H9 (cell line): ENCODE results near the gene LDLR. TPM values are rescaled to one million over a fixed set of nuclear protein-coding genes. Genes with fewer than 3 reads are reported as not detected.
A peak's percentile ranks its signal among the peaks of the same experiment; 100 is the strongest.

Experiments
- DNase-seq: peaks from one replicate; pipeline ENCODE4 v3.0.0-alpha.2; 2017
- H2AFZ ChIP-seq: one replicate; pipeline ENCODE4 v1.6.1; 2013; ENCODE audit warnings: mild to moderate bottlenecking, low read length, control low read depth, moderate library complexity
- H2AK5ac ChIP-seq: 2 replicates; pipeline ENCODE4 v1.6.1; 2013; ENCODE audit warnings: low read length, control low read depth, mixed read lengths; ENCODE audit not compliant: insufficient read length
- H2BK120ac ChIP-seq: one replicate; pipeline ENCODE4 v1.6.1; 2013; ENCODE audit warnings: low read depth, mild to moderate bottlenecking, low read length, control low read depth, inconsistent platforms; ENCODE audit not compliant: poor library complexity, severe bottlenecking
- H2BK12ac ChIP-seq: 2 replicates; pipeline ENCODE4 v1.6.1; 2013; ENCODE audit warnings: low read length, control low read depth, mixed read lengths, low read depth; ENCODE audit not compliant: insufficient read length
- H2BK15ac ChIP-seq: 2 replicates; pipeline ENCODE4 v1.6.1; 2013; ENCODE audit warnings: low read depth, low read length, control low read depth
- H2BK20ac ChIP-seq: one replicate; pipeline ENCODE4 v1.6.1; 2013; ENCODE audit warnings: low read depth, mild to moderate bottlenecking, low read length, control low read depth, inconsistent platforms; ENCODE audit not compliant: poor library complexity, severe bottlenecking
- H2BK5ac ChIP-seq: 2 replicates; pipeline ENCODE4 v1.6.1; 2013; ENCODE audit warnings: low read length, control low read depth, mixed read lengths; ENCODE audit not compliant: insufficient read length
- H3K14ac ChIP-seq: 2 replicates; pipeline ENCODE4 v1.6.1; 2013; ENCODE audit warnings: low read length, control low read depth; ENCODE audit not compliant: insufficient read depth
- H3K18ac ChIP-seq: 2 replicates; pipeline ENCODE4 v1.6.1; 2013; ENCODE audit warnings: low read depth, mild to moderate bottlenecking, mixed read lengths, low read length, control low read depth; ENCODE audit not compliant: insufficient read length
- H3K23ac ChIP-seq: 2 replicates; pipeline ENCODE4 v1.6.1; 2013; ENCODE audit warnings: low read length, control low read depth, mixed read lengths, low read depth; ENCODE audit not compliant: insufficient read length
- H3K23me2 ChIP-seq: 2 replicates; pipeline ENCODE4 v1.6.1; 2013; ENCODE audit warnings: low read depth, mild to moderate bottlenecking, mixed read lengths, low read length, control low read depth; ENCODE audit not compliant: insufficient read length, poor library complexity, severe bottlenecking
- H3K27ac ChIP-seq: 2 replicates; pipeline ENCODE4 v1.5.1; 2013; ENCODE audit warnings: low read length, control low read depth, mixed read lengths, low read depth; ENCODE audit not compliant: insufficient read length
- H3K27me3 ChIP-seq: 2 replicates; pipeline ENCODE4 v1.6.1; 2013; ENCODE audit warnings: low read length, control low read depth, inconsistent platforms; ENCODE audit not compliant: insufficient read depth
- H3K4ac ChIP-seq: 2 replicates; pipeline ENCODE4 v1.6.1; 2013; ENCODE audit warnings: low read depth, mild to moderate bottlenecking, control low read depth, inconsistent platforms, low read length, moderate library complexity
- H3K4me1 ChIP-seq: 2 replicates; pipeline ENCODE4 v1.6.1; 2013; ENCODE audit warnings: low read length, control low read depth, inconsistent platforms; ENCODE audit not compliant: insufficient read depth
- H3K4me2 ChIP-seq: 2 replicates; pipeline ENCODE4 v1.6.1; 2013; ENCODE audit warnings: low read length, control low read depth, mixed read lengths; ENCODE audit not compliant: insufficient read length, insufficient read depth
- H3K56ac ChIP-seq: 2 replicates; pipeline ENCODE4 v1.6.1; 2013; ENCODE audit warnings: low read depth, mild to moderate bottlenecking, mixed read lengths, low read length, control low read depth; ENCODE audit not compliant: insufficient read length
- H3K79me1 ChIP-seq: 2 replicates; pipeline ENCODE4 v1.6.1; 2013; ENCODE audit warnings: low read depth, mild to moderate bottlenecking, moderate library complexity, low read length, control low read depth, inconsistent platforms; ENCODE audit not compliant: insufficient read depth, poor library complexity, severe bottlenecking
- H3K79me2 ChIP-seq: 2 replicates; pipeline ENCODE4 v1.6.1; 2013; ENCODE audit warnings: low read length, control low read depth, inconsistent platforms; ENCODE audit not compliant: insufficient read depth
- H3K9ac ChIP-seq: 2 replicates; pipeline ENCODE4 v1.6.1; 2013; ENCODE audit warnings: low read length, control low read depth, mixed read lengths; ENCODE audit not compliant: insufficient read length; ENCODE audit errors: extremely low read depth
- H3K9me3 ChIP-seq: one replicate; pipeline ENCODE4 v1.6.1; 2013; ENCODE audit warnings: low read depth, low read length, inconsistent platforms; ENCODE audit not compliant: control insufficient read depth
- H3T11ph ChIP-seq: one replicate; pipeline ENCODE4 v1.6.1; 2013; ENCODE audit warnings: mild to moderate bottlenecking, low read length, control low read depth, inconsistent platforms
- H4K20me1 ChIP-seq: one replicate; pipeline ENCODE4 v1.6.1; 2013; ENCODE audit not compliant: control insufficient read depth, insufficient read length, insufficient read depth
- H4K5ac ChIP-seq: 2 replicates; pipeline ENCODE4 v1.6.1; 2013; ENCODE audit warnings: low read depth, mild to moderate bottlenecking, mixed read lengths, low read length, control low read depth; ENCODE audit not compliant: insufficient read length
- H4K8ac ChIP-seq: replicated peaks from 2 replicates; pipeline ENCODE4 v1.6.1; 2013; ENCODE audit warnings: low read length, control low read depth, mixed read lengths, low read depth; ENCODE audit not compliant: insufficient read length
- H4K91ac ChIP-seq: 2 replicates; pipeline ENCODE4 v1.6.1; 2013; ENCODE audit warnings: low read depth, mild to moderate bottlenecking, moderate library complexity, mixed read lengths, low read length, control low read depth; ENCODE audit not compliant: insufficient read length
- H3K27ac Mint-ChIP-seq, 3 experiments: 2 replicates in 2 of 3; 3 replicates in 1 of 3; pipeline ENCODE4 v1.8.0; 2020 to 2021; ENCODE audit warnings: mixed read lengths in 3 of 3, mild to moderate bottlenecking in 1 of 3, moderate library complexity in 1 of 3
- H3K27me3 Mint-ChIP-seq: 2 replicates; pipeline ENCODE4 v1.8.0; 2021; ENCODE audit warnings: low read depth, mild to moderate bottlenecking, moderate library complexity, mixed read lengths
- H3K36me3 Mint-ChIP-seq, 3 experiments: 2 replicates in 2 of 3; 3 replicates in 1 of 3; pipeline ENCODE4 v1.8.0; 2020 to 2021; ENCODE audit warnings: low read depth in 3 of 3, mixed read lengths in 3 of 3; ENCODE audit not compliant: insufficient read depth in 1 of 3
- H3K4me1 Mint-ChIP-seq, 2 experiments: 2 replicates each; pipeline ENCODE4 v1.8.0; 2020; ENCODE audit warnings: mixed read lengths in 2 of 2
- H3K4me3 Mint-ChIP-seq, 2 experiments: 2 replicates in 1 of 2; 3 replicates in 1 of 2; pipeline ENCODE4 v1.8.0; 2020 to 2021; ENCODE audit warnings: mild to moderate bottlenecking in 2 of 2, mixed read lengths in 2 of 2, moderate library complexity in 1 of 2
- H3K9me3 Mint-ChIP-seq, 2 experiments: 2 replicates in 1 of 2; 3 replicates in 1 of 2; pipeline ENCODE4 v1.8.0; 2020; ENCODE audit warnings: mild to moderate bottlenecking in 2 of 2, mixed read lengths in 2 of 2, moderate library complexity in 1 of 2
- WGBS: extraction: QIAGEN DNeasy Blood & Tissue Kit; methylation state at CpG from one replicate; pipeline ENCODE4 v1.1.7; 2013; ENCODE audit warnings: missing lambda C conversion rate, low lambda C conversion rate, mixed read lengths; ENCODE audit not compliant: insufficient read length; ENCODE audit errors: extremely low coverage; 5-methylcytosine and 5-hydroxymethylcytosine counted together
- total RNA-seq: library from RNA; stranded (reverse); gene quantifications from 2 replicates; pipeline ENCODE4 v1.2.1, GENCODE V29; 2021
- TF ChIP-seq, protein P1 (sequence below): fragments of 200-600 bp; sonication (generic); conservative IDR thresholded peaks from 3 replicates; pipeline ENCODE4 v1.8.0; 2021; ENCODE audit warnings: antibody characterized with exemption, mild to moderate bottlenecking

LDLR gene
- total RNA-seq, 1 experiment from 2014 or later: 92.7 TPM

- Mint-ChIP-seq H3K27me3 (no peaks in the 10 kb centered on the region), H3K36me3 (peaks cover 27 to 64% (median 61%) of the 10 kb centered on the region in 3 experiments; a peak in 6 of 7 replicates), H3K27ac (peak overlapping the region in 1 of 3 experiments; percentile 82; a peak in 2 of 7 replicates), H3K9me3 (no peaks in the 10 kb centered on the region), H3K4me3 (no peak overlapping the region), H3K4me1 (no peaks in the 10 kb centered on the region)
- Histone ChIP-seq H2AFZ (no peak overlapping the region), H3K79me2 (no peaks in the 10 kb centered on the region), H3K56ac (no peak overlapping the region), H3K27me3 (no peaks in the 10 kb centered on the region), H2BK120ac (no peak overlapping the region), H3K23me2 (no peaks in the 10 kb centered on the region), H4K8ac (no peak overlapping the region), H2BK5ac (no peak overlapping the region), H3K18ac (no peak overlapping the region), H3T11ph (no peak overlapping the region), H3K4me2 (no peak overlapping the region), H4K5ac (no peak overlapping the region), H3K27ac (no peak overlapping the region), H3K14ac (no peak overlapping the region), H2BK12ac (no peak overlapping the region), H3K4ac (no peak overlapping the region), H3K79me1 (no peaks in the 10 kb centered on the region), H4K91ac (no peak overlapping the region), H4K20me1 (no peaks in the 10 kb centered on the region), H2BK20ac (no peak overlapping the region), H3K4me1 (no peaks in the 10 kb centered on the region), H2BK15ac (no peak overlapping the region), H3K9me3 (no peaks in the 10 kb centered on the region), H3K23ac (no peak overlapping the region), H2AK5ac (no peak overlapping the region), H3K9ac (no peak overlapping the region)
- TF ChIP-seq, protein P1, sequence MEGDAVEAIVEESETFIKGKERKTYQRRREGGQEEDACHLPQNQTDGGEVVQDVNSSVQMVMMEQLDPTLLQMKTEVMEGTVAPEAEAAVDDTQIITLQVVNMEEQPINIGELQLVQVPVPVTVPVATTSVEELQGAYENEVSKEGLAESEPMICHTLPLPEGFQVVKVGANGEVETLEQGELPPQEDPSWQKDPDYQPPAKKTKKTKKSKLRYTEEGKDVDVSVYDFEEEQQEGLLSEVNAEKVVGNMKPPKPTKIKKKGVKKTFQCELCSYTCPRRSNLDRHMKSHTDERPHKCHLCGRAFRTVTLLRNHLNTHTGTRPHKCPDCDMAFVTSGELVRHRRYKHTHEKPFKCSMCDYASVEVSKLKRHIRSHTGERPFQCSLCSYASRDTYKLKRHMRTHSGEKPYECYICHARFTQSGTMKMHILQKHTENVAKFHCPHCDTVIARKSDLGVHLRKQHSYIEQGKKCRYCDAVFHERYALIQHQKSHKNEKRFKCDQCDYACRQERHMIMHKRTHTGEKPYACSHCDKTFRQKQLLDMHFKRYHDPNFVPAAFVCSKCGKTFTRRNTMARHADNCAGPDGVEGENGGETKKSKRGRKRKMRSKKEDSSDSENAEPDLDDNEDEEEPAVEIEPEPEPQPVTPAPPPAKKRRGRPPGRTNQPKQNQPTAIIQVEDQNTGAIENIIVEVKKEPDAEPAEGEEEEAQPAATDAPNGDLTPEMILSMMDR: no peak
- WGBS: no CpG with 5 or more reads among the region's 6 CpGs
- DNase-seq: no peak
Observed at GRCh38 chr19:11172576-11172975, 83.3 kb downstream of the LDLR start.
